ENCODE results near the gene DPP6.
"Not testable (repeated sequence)": the region's sequence is repeated elsewhere in the genome, so short reads cannot be mapped to it uniquely, and the experiment has no call there.

DPP6 gene

DNA sequence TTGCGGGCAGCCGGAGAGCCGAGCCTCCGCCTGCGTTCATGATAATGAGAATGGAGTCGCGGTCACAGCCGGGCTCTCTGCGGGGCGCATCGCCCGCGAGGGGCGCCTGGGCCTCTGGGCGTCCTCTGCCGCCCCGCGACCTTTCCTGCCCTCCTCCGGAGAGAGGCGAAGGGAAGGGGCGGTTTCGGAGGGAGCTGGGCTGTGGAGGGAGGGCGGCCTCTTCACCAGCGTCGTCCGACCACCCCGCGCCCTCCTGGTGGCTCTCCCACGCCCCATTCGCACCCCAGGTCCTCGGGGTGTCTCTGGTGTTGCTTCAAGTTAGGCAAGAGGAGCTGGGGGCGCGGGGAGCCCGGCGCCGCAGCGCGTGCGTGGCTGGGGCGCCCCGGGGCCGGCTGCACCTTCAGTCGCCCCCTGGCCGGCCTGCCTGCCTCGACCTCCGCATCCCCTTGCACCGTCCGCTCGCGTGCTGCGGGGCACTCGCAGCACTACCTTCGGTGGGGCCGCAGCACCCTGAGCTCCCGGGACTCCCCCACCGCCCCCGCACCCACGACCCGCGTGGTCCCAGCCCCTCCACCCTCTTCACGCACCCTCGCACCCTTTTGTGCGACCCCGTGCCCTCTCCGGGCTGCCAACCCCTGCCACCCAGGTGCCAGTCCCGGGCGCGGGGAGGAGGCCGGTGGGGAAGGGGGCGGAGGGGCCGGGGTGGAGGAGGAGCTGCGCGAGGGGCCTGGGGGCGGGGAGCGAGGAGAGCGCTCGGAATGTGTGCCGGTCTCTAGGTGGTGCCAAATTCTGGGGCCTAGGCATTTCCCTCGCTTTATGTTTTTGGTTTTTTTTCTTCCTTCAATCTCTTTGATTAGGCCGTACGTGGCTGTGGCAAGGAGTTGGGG, at the start of gene DPP6:
Gene DPP6 (plus strand): TSS at position 756 of the 887 bp plus-strand sequence.
- DNase-seq (ENCODE audit: extremely low read depth, low read depth); H3K4me3 ChIP-seq (replicated peaks; ENCODE audit: low read depth, low read length): not testable (repeated sequence)

DNA sequence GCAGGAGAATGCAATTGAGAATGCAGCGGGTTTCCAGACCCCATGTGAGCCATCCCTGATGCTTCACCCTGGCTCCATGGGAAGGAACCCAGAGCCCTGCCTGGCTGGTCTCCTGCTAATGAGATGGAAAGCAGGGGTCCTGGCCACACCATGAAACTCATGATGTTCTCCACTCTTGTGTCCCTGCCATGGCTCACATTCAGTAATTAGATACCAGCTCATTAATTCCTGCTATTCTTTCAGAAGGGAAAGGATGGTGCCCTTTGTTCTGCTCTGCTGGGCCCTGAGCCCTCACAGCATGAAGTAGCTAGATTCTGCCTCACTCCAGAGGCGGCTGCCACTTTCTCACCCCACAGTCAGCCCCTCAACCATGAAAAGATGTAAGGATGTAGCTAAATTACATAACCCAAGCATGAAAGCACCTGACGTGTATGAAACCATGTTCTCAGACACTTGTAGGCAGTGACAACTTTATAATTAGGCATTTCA, 42.7 kb upstream of the DPP6 start:
- not testable (repeated sequence) for DNase-seq (ENCODE audit: extremely low read depth, low read depth); H3K4me3 ChIP-seq (replicated peaks; ENCODE audit: low read depth, low read length)

DNA sequence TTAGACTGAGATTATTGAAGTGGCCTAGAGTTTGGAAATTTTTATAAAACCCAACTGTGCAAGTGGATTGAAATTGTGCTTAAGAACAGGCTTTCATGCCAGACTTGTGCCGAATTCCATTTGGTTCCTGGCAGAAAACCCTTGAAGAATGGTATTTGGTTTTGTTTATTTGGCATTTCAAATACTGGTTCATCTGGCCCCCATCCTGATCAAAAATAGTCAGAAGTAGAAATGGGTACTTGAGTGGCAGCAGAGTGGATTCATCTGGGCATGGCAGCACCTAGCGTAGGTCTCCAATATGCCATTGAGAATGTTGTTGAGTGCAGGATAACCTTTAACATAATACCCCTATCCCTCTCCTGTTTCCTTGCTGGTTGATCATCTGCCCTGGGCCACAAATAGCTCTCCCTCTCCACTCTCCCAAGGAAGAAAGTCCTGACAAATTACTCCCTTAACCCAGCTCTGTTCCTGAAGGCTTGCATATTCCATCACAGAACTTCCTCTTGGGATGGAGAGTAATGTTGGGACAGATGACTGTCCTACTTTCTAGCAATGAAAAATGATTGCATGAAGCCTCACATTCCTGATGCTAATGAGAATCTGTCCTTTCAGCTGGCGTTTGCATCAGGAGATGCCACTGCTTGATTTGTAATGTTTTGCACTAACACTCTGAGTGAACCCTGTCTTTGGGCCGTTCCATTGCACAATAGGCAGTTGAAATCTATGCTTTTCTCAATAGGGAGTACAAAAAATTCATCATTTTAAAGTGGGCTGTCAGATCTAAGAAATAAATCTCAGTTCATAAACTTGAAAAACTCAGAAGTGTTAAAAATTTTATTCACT, 41.3 kb upstream of the DPP6 start:
- H3K4me3 ChIP-seq (replicated peaks; ENCODE audit: low read depth, low read length); DNase-seq (ENCODE audit: extremely low read depth, low read depth): not testable (repeated sequence)

DNA sequence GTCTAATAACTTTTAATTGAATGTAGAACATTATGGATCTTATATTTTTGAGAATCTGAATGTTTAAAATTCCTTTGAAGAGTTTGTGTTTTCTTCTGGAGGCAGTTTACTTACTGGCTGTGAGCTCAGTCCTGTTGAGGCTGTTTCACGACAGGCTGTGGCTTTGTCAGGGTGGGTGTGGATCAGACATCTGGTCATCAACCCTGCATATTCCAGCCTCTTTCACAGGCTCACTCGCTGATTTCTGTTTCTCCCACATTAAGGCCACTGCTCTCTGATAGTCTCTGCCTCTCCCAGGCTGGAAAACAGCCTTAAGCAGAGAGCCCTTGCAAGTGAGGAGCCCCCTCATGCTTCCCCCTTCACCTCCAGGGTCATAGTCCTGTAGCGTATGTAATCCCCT, 39.4 kb upstream of the DPP6 start:
- not testable (repeated sequence) for H3K4me3 ChIP-seq (replicated peaks; ENCODE audit: low read depth, low read length); DNase-seq (ENCODE audit: extremely low read depth, low read depth)

GRCh38 chr7:154015636-154016035, 36.6 kb upstream of the DPP6 start:
- DNase-seq (ENCODE audit: extremely low read depth, low read depth); H3K4me3 ChIP-seq (replicated peaks; ENCODE audit: low read depth, low read length): not testable (repeated sequence)

- H3K4me3 ChIP-seq (replicated peaks; ENCODE audit: low read depth, low read length); DNase-seq (ENCODE audit: extremely low read depth, low read depth): not testable (repeated sequence)
Observed at GRCh38 chr7:154018354-154018753, 33.8 kb upstream of the DPP6 start.

- not testable (repeated sequence) for DNase-seq (ENCODE audit: extremely low read depth, low read depth); H3K4me3 ChIP-seq (replicated peaks; ENCODE audit: low read depth, low read length)
Observed at GRCh38 chr7:154027805-154028204, 24.4 kb upstream of the DPP6 start.

GRCh38 chr7:154030476-154031080, 21.6 kb upstream of the DPP6 start:
- DNase-seq (ENCODE audit: extremely low read depth, low read depth); H3K4me3 ChIP-seq (replicated peaks; ENCODE audit: low read depth, low read length): not testable (repeated sequence)

- not testable (repeated sequence) for H3K4me3 ChIP-seq (replicated peaks; ENCODE audit: low read depth, low read length); DNase-seq (ENCODE audit: extremely low read depth, low read depth)
Observed at GRCh38 chr7:154039466-154040165, 12.6 kb upstream of the DPP6 start.

- not testable (repeated sequence) for DNase-seq (ENCODE audit: extremely low read depth, low read depth)
Observed at GRCh38 chr7:154050394-154050793, 1.8 kb upstream of the DPP6 start.

GRCh38 chr7:154051006-154051642, 1.1 kb upstream of the DPP6 start:
- DNase-seq (ENCODE audit: extremely low read depth, low read depth); H3K4me3 ChIP-seq (replicated peaks; ENCODE audit: low read depth, low read length): not testable (repeated sequence)

More at GRCh38 chr7:154050394-154050793, 1.8 kb upstream of the DPP6 start:
- H3K4me3 ChIP-seq (replicated peaks; ENCODE audit: low read depth, low read length): not testable (repeated sequence)

DNA sequence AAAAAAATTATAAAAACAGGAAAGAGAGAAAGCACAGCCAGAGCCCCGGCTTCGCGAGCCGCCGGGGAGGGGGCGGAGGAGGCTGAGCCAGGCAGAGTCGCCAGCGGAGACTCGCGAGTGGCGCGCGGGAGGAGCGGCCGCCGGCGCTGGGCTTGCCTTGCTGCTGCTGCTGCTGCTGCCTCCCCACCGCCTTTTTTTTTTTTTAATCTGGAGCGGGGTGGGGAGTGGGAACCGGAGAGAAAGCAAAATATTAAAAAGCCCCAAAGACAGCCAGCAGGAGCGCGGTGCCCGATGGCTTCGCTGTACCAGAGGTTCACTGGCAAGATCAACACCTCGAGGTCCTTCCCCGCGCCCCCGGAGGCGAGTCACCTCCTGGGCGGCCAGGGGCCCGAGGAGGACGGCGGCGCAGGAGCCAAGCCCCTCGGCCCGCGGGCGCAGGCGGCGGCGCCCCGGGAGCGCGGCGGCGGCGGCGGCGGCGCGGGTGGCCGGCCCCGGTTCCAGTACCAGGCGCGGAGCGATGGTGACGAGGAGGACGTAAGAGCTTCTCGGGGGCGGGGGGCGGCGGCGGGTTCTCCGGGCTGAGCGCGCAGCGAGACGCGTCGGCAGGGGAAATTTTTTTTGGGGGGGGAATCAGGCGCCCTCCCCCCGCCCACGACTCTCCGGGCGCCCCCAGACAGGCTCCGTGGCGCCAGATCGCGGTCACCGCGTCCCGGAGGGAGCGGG, 493 bp downstream of the DPP6 start:
- DNase-seq (ENCODE audit: extremely low read depth, low read depth); H3K4me3 ChIP-seq (replicated peaks; ENCODE audit: low read depth, low read length): not testable (repeated sequence)

GRCh38 chr7:154053466-154054312, 1.5 kb downstream of the DPP6 start:
- not testable (repeated sequence) for H3K4me3 ChIP-seq (replicated peaks; ENCODE audit: low read depth, low read length); DNase-seq (ENCODE audit: extremely low read depth, low read depth)

GRCh38 chr7:154054664-154055063, 2.5 kb downstream of the DPP6 start:
- not testable (repeated sequence) for DNase-seq (ENCODE audit: extremely low read depth, low read depth); H3K4me3 ChIP-seq (replicated peaks; ENCODE audit: low read depth, low read length)

GRCh38 chr7:154055491-154056106, 3.4 kb downstream of the DPP6 start:
- peak; percentile 5 for DNase-seq (ENCODE audit: extremely low read depth, low read depth)
- H3K4me3 ChIP-seq (replicated peaks; ENCODE audit: low read depth, low read length): not testable (repeated sequence)

DNA sequence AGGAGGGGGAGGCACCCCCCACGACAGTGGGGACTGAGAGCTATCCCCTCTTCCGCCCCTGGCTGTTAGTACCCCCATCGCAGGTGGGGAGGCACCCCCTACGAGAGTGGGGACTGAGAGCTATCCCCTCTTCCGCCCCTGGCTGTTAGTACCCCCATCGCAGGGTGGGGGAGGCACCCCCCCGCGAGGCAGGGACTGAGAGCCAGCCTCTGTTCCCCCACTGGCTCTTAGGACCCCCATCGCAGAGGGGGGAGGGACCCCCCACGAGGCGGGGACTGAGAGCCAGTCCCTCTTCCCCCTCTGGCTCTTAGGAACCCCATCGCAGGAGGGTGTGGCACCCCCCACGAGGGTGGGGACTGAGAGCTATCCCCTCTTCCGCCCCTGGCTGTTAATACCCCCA, 6.6 kb downstream of the DPP6 start:
- DNase-seq (ENCODE audit: extremely low read depth, low read depth); H3K4me3 ChIP-seq (replicated peaks; ENCODE audit: low read depth, low read length): not testable (repeated sequence)
